ENCODE data around the gene CTNND1. TPM values are rescaled to one million over a fixed set of nuclear protein-coding genes. Genes with fewer than 3 reads are reported as not detected.

CTNND1 gene
- total and polyA plus RNA-seq, 2 experiments from 2014 or later: 66.9 to 101 TPM

DNA sequence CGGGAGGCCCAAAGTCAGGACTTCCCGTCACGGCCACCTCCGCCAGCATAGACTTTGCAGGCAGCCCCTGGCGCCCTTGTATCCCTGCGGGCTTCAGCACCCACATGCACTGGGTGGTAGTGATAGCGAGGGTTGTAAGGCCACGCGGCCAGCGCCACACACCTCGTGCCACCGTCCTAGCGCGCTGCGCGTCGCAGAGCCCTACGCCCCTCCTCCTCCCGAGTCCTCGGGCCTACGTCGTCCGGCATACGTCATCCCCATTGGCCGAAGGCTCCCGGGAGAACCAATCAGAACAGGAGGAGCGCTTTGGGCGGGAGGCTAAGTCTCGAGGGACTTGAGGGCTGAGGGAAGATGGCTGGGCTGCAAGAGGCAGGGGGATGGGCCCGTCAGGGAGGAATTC is 8.6 kb upstream of the CTNND1 start:
- H3K9me2 ChIP-seq (ENCODE audit: insufficient read depth): no peaks in the 10 kb centered on the region
- no peaks in the 10 kb centered on the region for H3K79me2 ChIP-seq (ENCODE audit: insufficient read depth)
- TF ChIP-seq EZH2phosphoT487 (IDR thresholded peaks at IDR 0.05; ENCODE audit: insufficient read depth, low read depth) (no peak), EZH2 (IDR thresholded peaks at IDR 0.05; ENCODE audit: insufficient read depth, poor library complexity, severe bottlenecking) (no peak)
- H4K20me1 ChIP-seq (ENCODE audit: insufficient read depth): no peaks in the 10 kb centered on the region
- in situ Hi-C loops (cut with MboI): loop anchor here (10.0 kb wide), 1 partner anchor 52 kb away; no protein-coding TSS in a partner anchor
- no peak overlapping the region for H3K4me3 ChIP-seq
- no peaks in the 10 kb centered on the region for H3K36me3 ChIP-seq (ENCODE audit: low read depth)
- H3K4me1 ChIP-seq (ENCODE audit: insufficient read depth): no peaks in the 10 kb centered on the region
- DNase-seq: no peak
- H3K9ac ChIP-seq: no peak overlapping the region
- WGBS, 2 experiments (ENCODE audit: low coverage in 1 of 2, low lambda C conversion rate in 2 of 2, missing lambda C conversion rate in 2 of 2): 96 to 99% methylated on average over 10 to 30 of the region's 30 CpGs
- H3K4me2 ChIP-seq (ENCODE audit: unreplicated experiment): no peak overlapping the region
- H2AFZ ChIP-seq: no peak overlapping the region
- peaks cover 12% of the 10 kb centered on the region for H3F3A ChIP-seq (ENCODE audit: insufficient read depth)
- no peak overlapping the region for H3K27ac ChIP-seq
- H3K27me3 ChIP-seq (replicated peaks; ENCODE audit: insufficient read depth): no peaks in the 10 kb centered on the region
- no peaks in the 10 kb centered on the region for H3K9me3 ChIP-seq (ENCODE audit: low read depth)

DNA sequence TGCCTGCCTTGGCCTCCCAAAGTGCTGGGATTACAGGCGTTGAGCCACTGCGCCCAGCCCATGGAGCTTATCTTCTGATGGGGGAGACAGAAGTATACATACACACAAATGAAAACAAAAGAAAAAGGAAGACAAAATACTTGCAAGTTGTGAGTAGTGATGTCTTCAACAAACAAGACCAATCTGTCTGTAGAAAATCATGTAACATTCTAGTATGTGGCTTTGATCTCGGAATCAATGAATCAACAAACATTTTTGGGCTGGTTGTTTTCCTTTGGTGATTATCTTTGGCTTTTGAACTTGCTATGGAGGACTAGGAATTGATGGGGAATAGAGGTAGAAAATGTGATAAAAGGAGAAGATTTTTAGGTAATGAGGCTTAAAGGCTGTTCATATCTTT is 3.4 kb upstream of the CTNND1 start:
- no peak overlapping the region for H3K4me3 ChIP-seq
- H3K79me2 ChIP-seq (ENCODE audit: insufficient read depth): peaks cover 25% of the 10 kb centered on the region
- TF ChIP-seq EZH2 (IDR thresholded peaks at IDR 0.05; ENCODE audit: insufficient read depth, poor library complexity, severe bottlenecking): no peak
- TF ChIP-seq EZH2phosphoT487 (IDR thresholded peaks at IDR 0.05; ENCODE audit: insufficient read depth, low read depth): no peak
- H3K9me3 ChIP-seq (ENCODE audit: low read depth): no peaks in the 10 kb centered on the region
- H3K4me1 ChIP-seq (ENCODE audit: insufficient read depth): no peaks in the 10 kb centered on the region
- H3F3A ChIP-seq (ENCODE audit: insufficient read depth): peaks cover 15% of the 10 kb centered on the region
- in situ Hi-C loops (cut with MboI): loop anchor here (10.0 kb wide), 1 partner anchor 47 kb away; no protein-coding TSS in a partner anchor
- H3K27me3 ChIP-seq (replicated peaks; ENCODE audit: insufficient read depth): no peaks in the 10 kb centered on the region
- H3K36me3 ChIP-seq (ENCODE audit: low read depth): no peaks in the 10 kb centered on the region
- H4K20me1 ChIP-seq (ENCODE audit: insufficient read depth): no peaks in the 10 kb centered on the region
- no peak overlapping the region for H3K4me2 ChIP-seq (ENCODE audit: unreplicated experiment)
- H3K27ac ChIP-seq: no peak overlapping the region
- no peak overlapping the region for H3K9ac ChIP-seq
- H2AFZ ChIP-seq: no peak overlapping the region
- H3K9me2 ChIP-seq (ENCODE audit: insufficient read depth): no peaks in the 10 kb centered on the region
- no peak for DNase-seq
- 94 to 95% methylated on average over 3 of the region's 3 CpGs for WGBS, 2 experiments (ENCODE audit: low coverage in 1 of 2, low lambda C conversion rate in 2 of 2, missing lambda C conversion rate in 2 of 2)

DNA sequence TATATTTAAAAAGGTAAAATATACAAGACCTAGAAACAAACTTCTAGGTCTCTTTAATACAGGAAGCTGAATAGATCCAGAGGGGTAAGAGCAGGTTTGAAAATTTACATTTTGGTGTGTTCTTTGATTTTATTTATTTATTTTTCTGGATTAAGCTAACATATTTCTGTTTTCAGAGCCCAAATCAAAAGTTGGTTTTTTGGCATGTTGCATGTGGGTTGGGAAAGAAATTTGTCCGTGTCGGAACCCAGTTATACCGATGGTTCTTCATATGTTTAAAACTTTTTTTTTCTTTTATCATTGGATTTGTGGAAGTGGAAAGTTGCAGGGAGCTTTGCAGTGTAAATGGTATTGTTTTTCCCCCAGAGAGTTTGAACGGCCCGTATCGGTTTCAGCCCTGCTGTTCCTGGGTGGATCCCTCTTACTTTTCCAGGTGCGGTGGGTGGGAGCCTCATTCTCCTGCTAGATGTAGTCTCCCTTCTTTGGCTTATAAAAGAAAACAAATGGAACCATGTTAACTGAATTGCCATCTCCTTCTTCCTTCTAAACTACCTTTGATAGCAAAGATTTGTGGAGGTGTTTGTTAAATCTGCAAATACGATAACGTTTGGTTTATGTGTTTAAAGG is 746 bp downstream of the CTNND1 start:
- H3K36me3 ChIP-seq (ENCODE audit: low read depth): no peaks in the 10 kb centered on the region
- H3K27ac ChIP-seq: peak overlapping the region; percentile 86
- peaks cover 67% of the 10 kb centered on the region for H3K79me2 ChIP-seq (ENCODE audit: insufficient read depth)
- H3K4me2 ChIP-seq (ENCODE audit: unreplicated experiment): peak overlapping the region; percentile 99
- no peaks in the 10 kb centered on the region for H3K27me3 ChIP-seq (replicated peaks; ENCODE audit: insufficient read depth)
- peaks cover 22% of the 10 kb centered on the region for H3K4me1 ChIP-seq (ENCODE audit: insufficient read depth)
- H3K9ac ChIP-seq: peak overlapping the region; percentile 93
- peak overlapping the region; percentile 77 for H2AFZ ChIP-seq
- 1 to 2% methylated on average over 9 of the region's 9 CpGs for WGBS, 2 experiments (ENCODE audit: low coverage in 1 of 2, low lambda C conversion rate in 2 of 2, missing lambda C conversion rate in 2 of 2)
- H3K9me2 ChIP-seq (ENCODE audit: insufficient read depth): no peaks in the 10 kb centered on the region
- in situ Hi-C loops (cut with MboI): no loop called here
- no peaks in the 10 kb centered on the region for H3K9me3 ChIP-seq (ENCODE audit: low read depth)
- peaks cover 12% of the 10 kb centered on the region; the same call in 1 of the 2 replicates for H4K20me1 ChIP-seq (ENCODE audit: insufficient read depth)
- peak overlapping the region; percentile 93 for H3K4me3 ChIP-seq
- no peak for TF ChIP-seq EZH2 (IDR thresholded peaks at IDR 0.05; ENCODE audit: insufficient read depth, poor library complexity, severe bottlenecking)
- TF ChIP-seq EZH2phosphoT487 (IDR thresholded peaks at IDR 0.05; ENCODE audit: insufficient read depth, low read depth): no peak
- peak; percentile 44 for DNase-seq
- H3F3A ChIP-seq (ENCODE audit: insufficient read depth): peaks cover 32% of the 10 kb centered on the region

DNA sequence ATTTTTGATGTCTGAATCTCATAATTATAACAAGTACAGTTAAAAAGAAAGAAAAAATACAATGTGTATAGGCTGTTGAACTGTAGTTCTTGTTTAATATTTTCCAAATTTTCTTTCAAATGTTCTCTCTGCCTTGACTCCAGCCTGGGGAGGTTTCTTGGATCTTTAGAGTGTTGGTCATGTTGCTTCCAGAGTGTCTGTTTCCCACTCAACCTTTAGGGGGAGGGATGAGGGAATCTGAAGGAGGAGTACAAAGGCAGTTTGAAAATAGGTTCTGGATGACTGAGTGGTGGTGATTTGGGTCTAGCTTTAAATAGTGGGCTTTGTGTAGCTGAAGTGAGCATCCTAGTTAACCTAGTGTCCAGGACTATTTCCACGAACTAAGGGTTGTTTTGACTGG is 2.0 kb downstream of the CTNND1 start:
- peak overlapping the region; percentile 93 for H3K9ac ChIP-seq
- H3K36me3 ChIP-seq (ENCODE audit: low read depth): no peaks in the 10 kb centered on the region
- no peaks in the 10 kb centered on the region for H3K9me2 ChIP-seq (ENCODE audit: insufficient read depth)
- H4K20me1 ChIP-seq (ENCODE audit: insufficient read depth): peaks cover 12% of the 10 kb centered on the region; the same call in 1 of the 2 replicates
- peaks cover 79% of the 10 kb centered on the region for H3K79me2 ChIP-seq (ENCODE audit: insufficient read depth)
- in situ Hi-C loops (cut with MboI): no loop called here
- H3K9me3 ChIP-seq (ENCODE audit: low read depth): no peaks in the 10 kb centered on the region
- peak overlapping the region; percentile 93 for H3K4me3 ChIP-seq
- DNase-seq: peak; percentile 72
- H2AFZ ChIP-seq: no peak overlapping the region
- H3K4me2 ChIP-seq (ENCODE audit: unreplicated experiment): peak overlapping the region; percentile 99
- 0 to 5% methylated on average over 1 of the region's 1 CpG for WGBS, 2 experiments (ENCODE audit: low coverage in 1 of 2, low lambda C conversion rate in 2 of 2, missing lambda C conversion rate in 2 of 2)
- H3K27me3 ChIP-seq (replicated peaks; ENCODE audit: insufficient read depth): no peaks in the 10 kb centered on the region
- H3F3A ChIP-seq (ENCODE audit: insufficient read depth): peaks cover 32% of the 10 kb centered on the region
- peak overlapping the region; percentile 86 for H3K27ac ChIP-seq
- TF ChIP-seq EZH2 (IDR thresholded peaks at IDR 0.05; ENCODE audit: insufficient read depth, poor library complexity, severe bottlenecking) (no peak), EZH2phosphoT487 (IDR thresholded peaks at IDR 0.05; ENCODE audit: insufficient read depth, low read depth) (no peak)
- peaks cover 22% of the 10 kb centered on the region for H3K4me1 ChIP-seq (ENCODE audit: insufficient read depth)

Measured in GM23248 (cell line).